Mesendoderm (in vitro differentiated cells): Measurements from ENCODE around the gene KCNE4.

Experiments used
- DNase-seq: peaks from one replicate; pipeline ENCODE4 v3.0.0; 2013
- H2AK5ac ChIP-seq: 2 replicates; pipeline ENCODE4 v1.6.1; 2013; ENCODE audit warnings: low read length, inconsistent platforms
- H2BK120ac ChIP-seq: 2 replicates; pipeline ENCODE4 v1.6.1; 2013; ENCODE audit warnings: low read depth, mild to moderate bottlenecking, low read length, moderate library complexity, mixed read lengths
- H2BK15ac ChIP-seq: replicated peaks from 2 replicates; pipeline ENCODE4 v1.6.1; 2013; ENCODE audit warnings: low read depth, mild to moderate bottlenecking, moderate library complexity
- H2BK5ac ChIP-seq: 2 replicates; pipeline ENCODE4 v1.6.1; 2013; ENCODE audit warnings: low read length, inconsistent platforms
- H3K18ac ChIP-seq: 2 replicates; pipeline ENCODE4 v1.6.1; 2013; ENCODE audit warnings: mild to moderate bottlenecking, low read length, mixed read lengths
- H3K23ac ChIP-seq: one replicate; pipeline ENCODE4 v1.6.1; 2013; ENCODE audit warnings: low read length
- H3K27ac ChIP-seq: 2 replicates; pipeline ENCODE4 v1.5.1; 2013; ENCODE audit warnings: low read depth, mild to moderate bottlenecking, inconsistent platforms, low read length, moderate library complexity
- H3K27me3 ChIP-seq: 2 replicates; pipeline ENCODE4 v1.6.1; 2013; ENCODE audit warnings: low read length, control low read depth, mild to moderate bottlenecking, inconsistent platforms; ENCODE audit not compliant: insufficient read depth, poor library complexity
- H3K36me3 ChIP-seq: 2 replicates; pipeline ENCODE4 v1.6.1; 2013; ENCODE audit warnings: low read length, inconsistent platforms; ENCODE audit not compliant: control insufficient read depth, insufficient read depth
- H3K4ac ChIP-seq: one replicate; pipeline ENCODE4 v1.6.1; 2013; ENCODE audit warnings: low read depth, mild to moderate bottlenecking, low read length, moderate library complexity
- H3K4me1 ChIP-seq: 2 replicates; pipeline ENCODE4 v1.6.1; 2013; ENCODE audit warnings: low read depth, low read length, inconsistent platforms; ENCODE audit not compliant: control insufficient read depth
- H3K4me2 ChIP-seq: 2 replicates; pipeline ENCODE4 v1.6.1; 2013; ENCODE audit warnings: low read length
- H3K4me3 ChIP-seq: 2 replicates; pipeline ENCODE4 v1.5.1; 2013; ENCODE audit warnings: mild to moderate bottlenecking, low read length
- H3K56ac ChIP-seq: one replicate; pipeline ENCODE4 v1.6.1; 2013; ENCODE audit warnings: low read length
- H3K79me1 ChIP-seq: 2 replicates; pipeline ENCODE4 v1.6.1; 2013; ENCODE audit warnings: low read length, inconsistent platforms
- H3K79me2 ChIP-seq: 2 replicates; pipeline ENCODE4 v1.6.1; 2013; ENCODE audit warnings: mild to moderate bottlenecking, low read length; ENCODE audit not compliant: control insufficient read depth, insufficient read depth
- H3K9ac ChIP-seq: 2 replicates; pipeline ENCODE4 v1.6.1; 2013; ENCODE audit warnings: low read length, inconsistent platforms
- H4K5ac ChIP-seq: one replicate; pipeline ENCODE4 v1.6.1; 2013; ENCODE audit warnings: low read length
- H4K8ac ChIP-seq: one replicate; pipeline ENCODE4 v1.6.1; 2013; ENCODE audit warnings: low read depth, mild to moderate bottlenecking, control low read depth, low read length, moderate library complexity
- WGBS: extraction: QIAGEN DNeasy Blood & Tissue Kit; methylation state at CpG from one replicate; pipeline ENCODE4 v1.1.7; 2013; ENCODE audit warnings: low lambda C conversion rate, missing lambda C conversion rate; ENCODE audit not compliant: insufficient coverage; ENCODE audit errors: extremely low coverage; 5-methylcytosine and 5-hydroxymethylcytosine counted together

The KCNE4 gene

GRCh38 chr2:223065107-223065506 is 13.1 kb downstream of the KCNE4 start:
- H2BK15ac ChIP-seq, result no peak overlapping the region
- H3K56ac ChIP-seq, result no peak overlapping the region
- H3K4me3 ChIP-seq, result no peak overlapping the region
- no peaks in the 10 kb centered on the region for H3K4me1 ChIP-seq
- no peaks in the 10 kb centered on the region for H3K79me2 ChIP-seq
- no peak overlapping the region for H3K23ac ChIP-seq
- H3K4ac ChIP-seq, result no peak overlapping the region
- H2AK5ac ChIP-seq, result no peak overlapping the region
- no peak overlapping the region for H4K8ac ChIP-seq
- no peaks in the 10 kb centered on the region for H3K36me3 ChIP-seq
- no peak overlapping the region for H3K18ac ChIP-seq
- no peak overlapping the region for H3K4me2 ChIP-seq
- no peak overlapping the region for H3K9ac ChIP-seq
- DNase-seq, result no peak
- no peaks in the 10 kb centered on the region for H3K79me1 ChIP-seq
- no peak overlapping the region for H2BK120ac ChIP-seq
- WGBS, result no CpG with 5 or more reads among the region's 5 CpGs
- H3K27me3 ChIP-seq, result no peaks in the 10 kb centered on the region
- H4K5ac ChIP-seq, result no peak overlapping the region
- H3K27ac ChIP-seq, result no peak overlapping the region
- H2BK5ac ChIP-seq, result no peak overlapping the region

GRCh38 chr2:223066721-223067120 is 14.7 kb downstream of the KCNE4 start:
- no peak overlapping the region for H3K4me2 ChIP-seq
- H2AK5ac ChIP-seq, result no peak overlapping the region
- H3K27me3 ChIP-seq, result no peaks in the 10 kb centered on the region
- H3K79me2 ChIP-seq, result no peaks in the 10 kb centered on the region
- no peak for DNase-seq
- H3K36me3 ChIP-seq, result no peaks in the 10 kb centered on the region
- no CpG with 5 or more reads among the region's 5 CpGs for WGBS
- no peak overlapping the region for H2BK120ac ChIP-seq
- no peak overlapping the region for H3K18ac ChIP-seq
- no peaks in the 10 kb centered on the region for H3K79me1 ChIP-seq
- no peaks in the 10 kb centered on the region for H3K4me1 ChIP-seq
- H2BK5ac ChIP-seq, result no peak overlapping the region
- H3K9ac ChIP-seq, result no peak overlapping the region
- no peak overlapping the region for H2BK15ac ChIP-seq
- H3K56ac ChIP-seq, result no peak overlapping the region
- no peak overlapping the region for H4K5ac ChIP-seq
- H3K4me3 ChIP-seq, result no peak overlapping the region
- no peak overlapping the region for H4K8ac ChIP-seq
- no peak overlapping the region for H3K23ac ChIP-seq
- no peak overlapping the region for H3K27ac ChIP-seq
- no peak overlapping the region for H3K4ac ChIP-seq

GRCh38 chr2:223068071-223068470 is 16.1 kb downstream of the KCNE4 start:
- Histone ChIP-seq H4K5ac (no peak overlapping the region), H2BK5ac (no peak overlapping the region), H3K79me2 (no peaks in the 10 kb centered on the region), H3K4me2 (no peak overlapping the region), H3K56ac (no peak overlapping the region), H2BK15ac (no peak overlapping the region), H3K27ac (no peak overlapping the region), H2AK5ac (no peak overlapping the region), H3K79me1 (no peaks in the 10 kb centered on the region), H3K23ac (no peak overlapping the region), H3K4me1 (no peaks in the 10 kb centered on the region), H4K8ac (no peak overlapping the region), H3K4ac (no peak overlapping the region), H3K9ac (no peak overlapping the region), H3K36me3 (no peaks in the 10 kb centered on the region), H2BK120ac (no peak overlapping the region), H3K18ac (no peak overlapping the region), H3K4me3 (no peak overlapping the region), H3K27me3 (no peaks in the 10 kb centered on the region)
- DNase-seq, result no peak
- WGBS, result no CpG with 5 or more reads among the region's 2 CpGs

GRCh38 chr2:223069465-223069864 is 17.5 kb downstream of the KCNE4 start:
- Histone ChIP-seq H3K18ac (no peak overlapping the region), H3K9ac (no peak overlapping the region), H3K79me2 (no peaks in the 10 kb centered on the region), H3K4me2 (no peak overlapping the region), H3K4me3 (no peak overlapping the region), H2AK5ac (no peak overlapping the region), H4K5ac (no peak overlapping the region), H2BK15ac (no peak overlapping the region), H3K27ac (no peak overlapping the region), H3K4ac (no peak overlapping the region), H2BK5ac (no peak overlapping the region), H3K36me3 (no peaks in the 10 kb centered on the region), H3K27me3 (no peaks in the 10 kb centered on the region), H4K8ac (no peak overlapping the region), H3K4me1 (no peaks in the 10 kb centered on the region), H3K56ac (no peak overlapping the region), H2BK120ac (no peak overlapping the region), H3K79me1 (no peaks in the 10 kb centered on the region), H3K23ac (no peak overlapping the region)
- DNase-seq, result no peak
- no CpG with 5 or more reads among the region's 3 CpGs for WGBS

GRCh38 chr2:223069988-223070387 is 18.0 kb downstream of the KCNE4 start:
- Histone ChIP-seq H3K4me1 (no peaks in the 10 kb centered on the region), H2BK15ac (no peak overlapping the region), H3K18ac (no peak overlapping the region), H3K4ac (no peak overlapping the region), H3K9ac (no peak overlapping the region), H3K27ac (no peak overlapping the region), H3K27me3 (no peaks in the 10 kb centered on the region), H4K5ac (no peak overlapping the region), H3K4me2 (no peak overlapping the region), H3K23ac (no peak overlapping the region), H3K79me1 (no peaks in the 10 kb centered on the region), H2AK5ac (no peak overlapping the region), H2BK120ac (no peak overlapping the region), H3K79me2 (no peaks in the 10 kb centered on the region), H3K36me3 (no peaks in the 10 kb centered on the region), H3K4me3 (no peak overlapping the region), H3K56ac (no peak overlapping the region), H2BK5ac (no peak overlapping the region), H4K8ac (no peak overlapping the region)
- WGBS, result no CpG with 5 or more reads among the region's 1 CpG
- no peak for DNase-seq

- H2BK5ac ChIP-seq, result no peak overlapping the region
- H4K8ac ChIP-seq, result no peak overlapping the region
- no peak overlapping the region for H4K5ac ChIP-seq
- no peaks in the 10 kb centered on the region for H3K36me3 ChIP-seq
- no peak overlapping the region for H3K18ac ChIP-seq
- H3K27me3 ChIP-seq, result no peaks in the 10 kb centered on the region
- H3K56ac ChIP-seq, result no peak overlapping the region
- no peak overlapping the region for H2BK120ac ChIP-seq
- no peaks in the 10 kb centered on the region for H3K79me1 ChIP-seq
- no peak for DNase-seq
- WGBS, result no CpG with 5 or more reads among the region's 4 CpGs
- H2AK5ac ChIP-seq, result no peak overlapping the region
- H3K27ac ChIP-seq, result no peak overlapping the region
- no peaks in the 10 kb centered on the region for H3K4me1 ChIP-seq
- no peak overlapping the region for H3K4ac ChIP-seq
- no peaks in the 10 kb centered on the region for H3K79me2 ChIP-seq
- H3K9ac ChIP-seq, result no peak overlapping the region
- no peak overlapping the region for H2BK15ac ChIP-seq
- H3K23ac ChIP-seq, result no peak overlapping the region
- no peak overlapping the region for H3K4me2 ChIP-seq
- H3K4me3 ChIP-seq, result no peak overlapping the region
Observed at GRCh38 chr2:223071139-223071538, 19.1 kb downstream of the KCNE4 start.
